ENCODE measurements around the gene ADH5. TPM values are rescaled to one million over a fixed set of nuclear protein-coding genes. Genes with fewer than 3 reads are reported as not detected.
"Not testable (repeated sequence)": the region's sequence is repeated elsewhere in the genome, so short reads cannot be mapped to it uniquely, and the experiment has no call there.

Gene ADH5
- total and polyA plus RNA-seq, 4 donors, result 111 to 158 (median 129) TPM

GRCh38 chr4:99117876-99118693 lies 29.5 kb upstream of the ADH5 start:
- Histone ChIP-seq H3K4me3 (ENCODE audit: low read depth, low read length) (no peak overlapping the region), H3K27ac (ENCODE audit: low read depth, low read length) (no peak overlapping the region), H3K9me3 (ENCODE audit: control insufficient read depth, insufficient read depth, low read length) (no peaks in the 10 kb centered on the region), H3K4me1 (ENCODE audit: control insufficient read depth, insufficient read depth, low read length) (no peaks in the 10 kb centered on the region), H3K27me3 (ENCODE audit: control insufficient read depth, insufficient read depth, low read length) (no peaks in the 10 kb centered on the region), H3K36me3 (ENCODE audit: control insufficient read depth, insufficient read depth, low read length) (no peaks in the 10 kb centered on the region)
- peak in 2 of 6 donors; percentile 30 to 66 for DNase-seq (ENCODE audit: low read depth in 4 of 6, low spot score in 6 of 6)
- WGBS (ENCODE audit: insufficient coverage), result no CpG with 5 or more reads among the region's 9 CpGs

GRCh38 chr4:99117122-99117841 lies 28.7 kb upstream of the ADH5 start:
- H3K36me3 ChIP-seq (ENCODE audit: control insufficient read depth, insufficient read depth, low read length); H3K27ac ChIP-seq (ENCODE audit: low read depth, low read length); H3K4me1 ChIP-seq (ENCODE audit: control insufficient read depth, insufficient read depth, low read length); H3K9me3 ChIP-seq (ENCODE audit: control insufficient read depth, insufficient read depth, low read length); H3K4me3 ChIP-seq (ENCODE audit: low read depth, low read length); H3K27me3 ChIP-seq (ENCODE audit: control insufficient read depth, insufficient read depth, low read length); DNase-seq (ENCODE audit: low read depth in 4 of 6, low spot score in 6 of 6): not testable (repeated sequence)
- WGBS (ENCODE audit: insufficient coverage), result 97% methylated on average over 17 of the region's 29 CpGs

- not testable (repeated sequence) for H3K27ac ChIP-seq (ENCODE audit: low read depth, low read length); H3K9me3 ChIP-seq (ENCODE audit: control insufficient read depth, insufficient read depth, low read length); DNase-seq (ENCODE audit: low read depth in 4 of 6, low spot score in 6 of 6); H3K4me3 ChIP-seq (ENCODE audit: low read depth, low read length); H3K4me1 ChIP-seq (ENCODE audit: control insufficient read depth, insufficient read depth, low read length); H3K36me3 ChIP-seq (ENCODE audit: control insufficient read depth, insufficient read depth, low read length); H3K27me3 ChIP-seq (ENCODE audit: control insufficient read depth, insufficient read depth, low read length)
- 91% methylated on average over 12 of the region's 12 CpGs for WGBS (ENCODE audit: insufficient coverage)
These were observed 20.7 kb upstream of the ADH5 start for GRCh38 chr4:99109286-99109685.

GRCh38 chr4:99104153-99104552 lies 15.6 kb upstream of the ADH5 start:
- DNase-seq (ENCODE audit: low read depth in 4 of 6, low spot score in 6 of 6), result no peak
- no CpG with 5 or more reads among the region's 1 CpG for WGBS (ENCODE audit: insufficient coverage)

GRCh38 chr4:99103166-99103565 lies 14.6 kb upstream of the ADH5 start:
- DNase-seq (ENCODE audit: low read depth in 4 of 6, low spot score in 6 of 6), result no peak
- no peaks in the 10 kb centered on the region for H3K4me1 ChIP-seq (ENCODE audit: control insufficient read depth, insufficient read depth, low read length)
- H3K4me3 ChIP-seq (ENCODE audit: low read depth, low read length), result no peak overlapping the region
- H3K27ac ChIP-seq (ENCODE audit: low read depth, low read length), result no peak overlapping the region
- no peaks in the 10 kb centered on the region for H3K27me3 ChIP-seq (ENCODE audit: control insufficient read depth, insufficient read depth, low read length)
- no peaks in the 10 kb centered on the region for H3K36me3 ChIP-seq (ENCODE audit: control insufficient read depth, insufficient read depth, low read length)
- H3K9me3 ChIP-seq (ENCODE audit: control insufficient read depth, insufficient read depth, low read length), result peaks cover 1% of the 10 kb centered on the region

More at GRCh38 chr4:99104153-99104552, 15.6 kb upstream of the ADH5 start:
- Histone ChIP-seq H3K9me3 (ENCODE audit: control insufficient read depth, insufficient read depth, low read length) (peaks cover under 1% of the 10 kb centered on the region), H3K4me3 (ENCODE audit: low read depth, low read length) (no peak overlapping the region), H3K4me1 (ENCODE audit: control insufficient read depth, insufficient read depth, low read length) (no peaks in the 10 kb centered on the region), H3K27me3 (ENCODE audit: control insufficient read depth, insufficient read depth, low read length) (no peaks in the 10 kb centered on the region), H3K27ac (ENCODE audit: low read depth, low read length) (no peak overlapping the region), H3K36me3 (ENCODE audit: control insufficient read depth, insufficient read depth, low read length) (no peaks in the 10 kb centered on the region)

- Histone ChIP-seq H3K4me3 (ENCODE audit: low read depth, low read length) (no peak overlapping the region), H3K27me3 (ENCODE audit: control insufficient read depth, insufficient read depth, low read length) (no peaks in the 10 kb centered on the region)
- WGBS (ENCODE audit: insufficient coverage), result 100% methylated on average over 2 of the region's 2 CpGs
These were observed 14.0 kb upstream of the ADH5 start for GRCh38 chr4:99102634-99103033.

GRCh38 chr4:99100876-99101275 lies 12.3 kb upstream of the ADH5 start:
- Histone ChIP-seq H3K36me3 (ENCODE audit: control insufficient read depth, insufficient read depth, low read length) (no peaks in the 10 kb centered on the region), H3K27me3 (ENCODE audit: control insufficient read depth, insufficient read depth, low read length) (no peaks in the 10 kb centered on the region), H3K9me3 (ENCODE audit: control insufficient read depth, insufficient read depth, low read length) (peaks cover 1% of the 10 kb centered on the region), H3K4me1 (ENCODE audit: control insufficient read depth, insufficient read depth, low read length) (no peaks in the 10 kb centered on the region), H3K4me3 (ENCODE audit: low read depth, low read length) (no peak overlapping the region), H3K27ac (ENCODE audit: low read depth, low read length) (no peak overlapping the region)
- no peak for DNase-seq (ENCODE audit: low read depth in 4 of 6, low spot score in 6 of 6)
- WGBS (ENCODE audit: insufficient coverage), result no CpG with 5 or more reads among the region's 1 CpG

More at GRCh38 chr4:99102634-99103033, 14.0 kb upstream of the ADH5 start:
- Histone ChIP-seq H3K4me1 (ENCODE audit: control insufficient read depth, insufficient read depth, low read length) (no peaks in the 10 kb centered on the region), H3K36me3 (ENCODE audit: control insufficient read depth, insufficient read depth, low read length) (no peaks in the 10 kb centered on the region), H3K27ac (ENCODE audit: low read depth, low read length) (no peak overlapping the region), H3K9me3 (ENCODE audit: control insufficient read depth, insufficient read depth, low read length) (peaks cover 1% of the 10 kb centered on the region)
- no peak for DNase-seq (ENCODE audit: low read depth in 4 of 6, low spot score in 6 of 6)

- H3K36me3 ChIP-seq (ENCODE audit: control insufficient read depth, insufficient read depth, low read length); H3K9me3 ChIP-seq (ENCODE audit: control insufficient read depth, insufficient read depth, low read length); H3K4me3 ChIP-seq (ENCODE audit: low read depth, low read length); H3K27ac ChIP-seq (ENCODE audit: low read depth, low read length); H3K27me3 ChIP-seq (ENCODE audit: control insufficient read depth, insufficient read depth, low read length); DNase-seq (ENCODE audit: low read depth in 4 of 6, low spot score in 6 of 6); H3K4me1 ChIP-seq (ENCODE audit: control insufficient read depth, insufficient read depth, low read length): not testable (repeated sequence)
- 100% methylated on average over 4 of the region's 5 CpGs for WGBS (ENCODE audit: insufficient coverage)
These were observed 11.2 kb upstream of the ADH5 start for GRCh38 chr4:99099814-99100213.

GRCh38 chr4:99099311-99099710 lies 10.7 kb upstream of the ADH5 start:
- WGBS (ENCODE audit: insufficient coverage), result 92% methylated on average over 10 of the region's 12 CpGs
- Histone ChIP-seq H3K4me1 (ENCODE audit: control insufficient read depth, insufficient read depth, low read length) (no peaks in the 10 kb centered on the region), H3K9me3 (ENCODE audit: control insufficient read depth, insufficient read depth, low read length) (peaks cover 1% of the 10 kb centered on the region), H3K36me3 (ENCODE audit: control insufficient read depth, insufficient read depth, low read length) (no peaks in the 10 kb centered on the region), H3K27ac (ENCODE audit: low read depth, low read length) (no peak overlapping the region), H3K4me3 (ENCODE audit: low read depth, low read length) (no peak overlapping the region), H3K27me3 (ENCODE audit: control insufficient read depth, insufficient read depth, low read length) (no peaks in the 10 kb centered on the region)
- no peak for DNase-seq (ENCODE audit: low read depth in 4 of 6, low spot score in 6 of 6)

- WGBS (ENCODE audit: insufficient coverage), result no CpG with 5 or more reads among the region's 2 CpGs
- H3K4me1 ChIP-seq (ENCODE audit: control insufficient read depth, insufficient read depth, low read length); H3K27me3 ChIP-seq (ENCODE audit: control insufficient read depth, insufficient read depth, low read length); H3K27ac ChIP-seq (ENCODE audit: low read depth, low read length); DNase-seq (ENCODE audit: low read depth in 4 of 6, low spot score in 6 of 6); H3K9me3 ChIP-seq (ENCODE audit: control insufficient read depth, insufficient read depth, low read length); H3K4me3 ChIP-seq (ENCODE audit: low read depth, low read length); H3K36me3 ChIP-seq (ENCODE audit: control insufficient read depth, insufficient read depth, low read length): not testable (repeated sequence)
These were observed 3.3 kb upstream of the ADH5 start for GRCh38 chr4:99091841-99092240.

All from spinal cord (tissue), 10 donors.